H1 (cell line): ENCODE results near the gene KIAA1614. TPM values are rescaled to one million over a fixed set of nuclear protein-coding genes. Genes with fewer than 3 reads are reported as not detected.

ENCODE experiments used
- CHD7 ChIP-seq: fragments of 300-600 bp; sonication (generic); IDR thresholded peaks from 2 replicates; pipeline ENCODE4 v1.7.1; 2012; ENCODE audit warnings: low read length, moderate library complexity, mild to moderate bottlenecking, inconsistent platforms; ENCODE audit not compliant: insufficient replicate concordance
- EZH2 ChIP-seq: fragments of 200-600 bp; sonication (generic); IDR thresholded peaks from 2 replicates; pipeline ENCODE4 v1.7.1; 2012; ENCODE audit warnings: low read depth, mild to moderate bottlenecking, moderate library complexity, low read length, inconsistent platforms; ENCODE audit not compliant: severe bottlenecking
- KDM4A ChIP-seq: IDR thresholded peaks from one replicate; pipeline ENCODE4 v1.7.1; 2012; ENCODE audit warnings: low read depth, mild to moderate bottlenecking, moderate library complexity, low read length, inconsistent platforms; ENCODE audit not compliant: severe bottlenecking
- MAFK ChIP-seq: IDR thresholded peaks from 2 replicates; pipeline ENCODE4 v1.6.1; 2012; ENCODE audit warnings: low read depth, mild to moderate bottlenecking, improper control_type of control experiment, low read length
- TAF1 ChIP-seq: IDR thresholded peaks from 2 replicates; pipeline ENCODE4 v1.6.1; 2011; ENCODE audit warnings: mild to moderate bottlenecking, low read depth, low read length
- polyA plus RNA-seq, 7 experiments: library from polyadenylated mRNA; depleted of rRNA in 3 of 7; stranded (reverse) in 5 of 7; unstranded in 2 of 7; fragments of >200 nt in 5 of 7; fragments of 200-250 nt in 2 of 7; gene quantifications; 1 replicate in 5 of 7; 2 replicates in 1 of 7; 4 replicates in 1 of 7; pipeline versions ENCODE4 v1.2.1 to v1.2.3, GENCODE V29; 2011 to 2013; ENCODE audit warnings: missing spikeins in 2 of 7, mixed read lengths in 2 of 7
- total RNA-seq: library from RNA; stranded (reverse); fragmentation: NEBNext Ultra II Directional; extraction: Animal tissue kit (Norgen Biotek cat#: 25700); gene quantifications from 2 replicates; pipeline ENCODE4 v1.2.1, GENCODE V29; 2021

The KIAA1614 gene
- total and polyA plus RNA-seq, 2 of the 8 experiments (the other 6 are each of a cell fraction or from before 2014, with no cell fraction given), result 1.3 to 3.1 TPM

DNA sequence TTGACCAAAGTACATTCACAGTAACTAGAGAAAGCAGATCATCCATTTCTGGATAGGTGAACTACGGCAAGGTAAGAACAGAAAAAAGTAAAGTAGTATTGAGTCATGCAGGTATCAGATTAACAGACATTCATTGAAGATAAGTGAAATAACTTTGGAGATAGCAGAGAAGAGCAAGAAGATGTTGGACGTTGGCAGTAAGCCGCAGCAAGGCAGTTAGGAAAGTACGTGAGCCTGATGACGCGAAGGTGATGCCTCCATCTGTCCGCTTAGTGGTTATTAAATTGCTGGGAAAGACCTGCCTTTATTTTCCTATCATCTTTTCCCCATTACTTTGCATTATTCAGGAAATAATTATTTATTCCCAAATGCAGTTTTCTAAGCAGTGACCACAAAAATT lies 24.9 kb upstream of the KIAA1614 start (continued):
- TF ChIP-seq CHD7, result no peak
- TF ChIP-seq KDM4A, result no peak
- no peak for TF ChIP-seq TAF1
- TF ChIP-seq EZH2, result no peak
- no peak for TF ChIP-seq MAFK
- TF ChIP-seq, all 59 proteins: peak for 0
